Smooth muscle cell (in vitro differentiated cells): ENCODE results near the gene HMMR. TPM values are rescaled to one million over a fixed set of nuclear protein-coding genes. Genes with fewer than 3 reads are reported as not detected.
"Not testable (repeated sequence)": the region's sequence is repeated elsewhere in the genome, so short reads cannot be mapped to it uniquely, and the experiment has no call there.

Experiments used
- DNase-seq: peaks from one replicate; lab custom pipeline; 2025; ENCODE audit not compliant: unreplicated experiment; lab: John Stamatoyannopoulos, UW
- H2AFZ ChIP-seq: fragments of 200-600 bp; sonication (generic); 2 replicates; pipeline ENCODE4 v1.6.0; 2016; ENCODE audit warnings: antibody characterized with exemption, low read depth, mild to moderate bottlenecking
- H3F3A ChIP-seq: fragments of 200-600 bp; sonication (generic); 2 replicates; pipeline ENCODE4 v1.6.0; 2017; ENCODE audit warnings: antibody characterized with exemption, low read depth
- H3K27ac ChIP-seq: fragments of 200-600 bp; sonication (generic); 2 replicates; pipeline ENCODE4 v1.5.1; 2016; ENCODE audit warnings: low read depth, mild to moderate bottlenecking
- H3K27me3 ChIP-seq: fragments of 200-600 bp; sonication (generic); 2 replicates; pipeline ENCODE4 v1.6.1; 2016; ENCODE audit warnings: low read depth, mild to moderate bottlenecking
- H3K36me3 ChIP-seq: fragments of 200-600 bp; sonication (generic); 2 replicates; pipeline ENCODE4 v1.5.1; 2016; ENCODE audit warnings: low read depth
- H3K4me1 ChIP-seq: fragments of 200-600 bp; sonication (generic); 2 replicates; pipeline ENCODE4 v1.5.1; 2016; ENCODE audit warnings: low read depth
- H3K4me2 ChIP-seq: fragments of 200-600 bp; sonication (generic); 2 replicates; pipeline ENCODE4 v1.6.0; 2016; ENCODE audit warnings: mild to moderate bottlenecking
- H3K4me3 ChIP-seq: fragments of 200-600 bp; sonication (generic); 2 replicates; pipeline ENCODE4 v1.5.1; 2016; ENCODE audit warnings: mild to moderate bottlenecking
- H3K79me2 ChIP-seq: fragments of 200-600 bp; sonication (generic); 2 replicates; pipeline ENCODE4 v1.6.0; 2016; ENCODE audit warnings: low read depth, mild to moderate bottlenecking
- H3K9ac ChIP-seq: fragments of 200-600 bp; sonication (generic); 2 replicates; pipeline ENCODE4 v1.6.0; 2016; ENCODE audit warnings: low read depth
- H3K9me3 ChIP-seq: fragments of 200-600 bp; sonication (generic); replicated peaks from 2 replicates; pipeline ENCODE4 v1.5.1; 2016; ENCODE audit warnings: low read depth
- H4K20me1 ChIP-seq: fragments of 200-600 bp; sonication (generic); 2 replicates; pipeline ENCODE4 v1.6.0; 2016; ENCODE audit warnings: low read depth
- WGBS: methylation state at CpG from one replicate; pipeline ENCODE4 v1.1.7; 2016; ENCODE audit warnings: low lambda C conversion rate; 5-methylcytosine and 5-hydroxymethylcytosine counted together
- polyA plus RNA-seq: library from polyadenylated mRNA; unstranded; fragments of >200 nt; fragmentation: Nextera tagmentation; extraction: Ambion mirVana; gene quantifications from 2 replicates; pipeline ENCODE4 v1.2.1, GENCODE V29; 2016
- total RNA-seq: library from RNA; depleted of rRNA; stranded (reverse); fragments of >200 nt; gene quantifications from 2 replicates; pipeline ENCODE4 v1.2.3, GENCODE V29; 2014
- TF ChIP-seq, protein P1 (sequence below): fragments of 200-600 bp; sonication (generic); IDR thresholded peaks from 2 replicates; pipeline ENCODE4 v1.5.1; 2017; ENCODE audit warnings: borderline replicate concordance, mild to moderate bottlenecking, antibody characterized with exemption; ENCODE audit not compliant: insufficient read depth, poor library complexity, severe bottlenecking

Gene HMMR, protein sequence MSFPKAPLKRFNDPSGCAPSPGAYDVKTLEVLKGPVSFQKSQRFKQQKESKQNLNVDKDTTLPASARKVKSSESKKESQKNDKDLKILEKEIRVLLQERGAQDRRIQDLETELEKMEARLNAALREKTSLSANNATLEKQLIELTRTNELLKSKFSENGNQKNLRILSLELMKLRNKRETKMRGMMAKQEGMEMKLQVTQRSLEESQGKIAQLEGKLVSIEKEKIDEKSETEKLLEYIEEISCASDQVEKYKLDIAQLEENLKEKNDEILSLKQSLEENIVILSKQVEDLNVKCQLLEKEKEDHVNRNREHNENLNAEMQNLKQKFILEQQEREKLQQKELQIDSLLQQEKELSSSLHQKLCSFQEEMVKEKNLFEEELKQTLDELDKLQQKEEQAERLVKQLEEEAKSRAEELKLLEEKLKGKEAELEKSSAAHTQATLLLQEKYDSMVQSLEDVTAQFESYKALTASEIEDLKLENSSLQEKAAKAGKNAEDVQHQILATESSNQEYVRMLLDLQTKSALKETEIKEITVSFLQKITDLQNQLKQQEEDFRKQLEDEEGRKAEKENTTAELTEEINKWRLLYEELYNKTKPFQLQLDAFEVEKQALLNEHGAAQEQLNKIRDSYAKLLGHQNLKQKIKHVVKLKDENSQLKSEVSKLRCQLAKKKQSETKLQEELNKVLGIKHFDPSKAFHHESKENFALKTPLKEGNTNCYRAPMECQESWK
- 6.4 and 10.4 TPM in 2 replicates for total RNA-seq
- polyA plus RNA-seq, result 5.3 and 6.1 TPM in 2 replicates

DNA sequence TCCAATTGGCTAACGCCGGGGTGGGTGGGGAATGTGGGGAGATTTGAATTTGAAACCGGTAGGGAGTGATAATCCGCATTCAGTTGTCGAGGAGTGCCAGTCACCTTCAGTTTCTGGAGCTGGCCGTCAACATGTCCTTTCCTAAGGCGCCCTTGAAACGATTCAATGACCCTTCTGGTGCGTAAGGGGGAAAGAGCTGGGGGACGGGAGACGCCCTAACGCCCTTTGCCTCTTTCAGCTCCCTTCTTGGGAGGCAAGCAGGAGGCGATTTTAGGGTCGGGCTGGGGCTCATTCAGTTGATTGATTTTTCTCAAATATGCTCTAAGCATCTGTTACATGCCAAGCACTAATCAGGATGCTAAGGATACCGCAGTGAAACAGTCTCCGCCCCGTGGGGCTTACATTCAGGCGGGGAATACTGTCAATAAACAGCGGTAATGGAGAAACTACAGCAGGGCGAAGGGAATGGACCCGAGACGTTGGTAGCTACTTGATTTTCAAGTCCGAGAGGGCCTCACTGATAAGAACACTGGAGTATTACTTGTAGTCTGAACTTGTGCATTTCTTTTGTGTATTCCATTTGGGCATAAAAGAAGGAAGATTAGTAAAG, at the start of gene HMMR:
TSS of gene HMMR (plus strand) at position 71 of the 610 bp plus-strand sequence. CDS start at position 132, 61 bp downstream.
- TF ChIP-seq, protein P1, sequence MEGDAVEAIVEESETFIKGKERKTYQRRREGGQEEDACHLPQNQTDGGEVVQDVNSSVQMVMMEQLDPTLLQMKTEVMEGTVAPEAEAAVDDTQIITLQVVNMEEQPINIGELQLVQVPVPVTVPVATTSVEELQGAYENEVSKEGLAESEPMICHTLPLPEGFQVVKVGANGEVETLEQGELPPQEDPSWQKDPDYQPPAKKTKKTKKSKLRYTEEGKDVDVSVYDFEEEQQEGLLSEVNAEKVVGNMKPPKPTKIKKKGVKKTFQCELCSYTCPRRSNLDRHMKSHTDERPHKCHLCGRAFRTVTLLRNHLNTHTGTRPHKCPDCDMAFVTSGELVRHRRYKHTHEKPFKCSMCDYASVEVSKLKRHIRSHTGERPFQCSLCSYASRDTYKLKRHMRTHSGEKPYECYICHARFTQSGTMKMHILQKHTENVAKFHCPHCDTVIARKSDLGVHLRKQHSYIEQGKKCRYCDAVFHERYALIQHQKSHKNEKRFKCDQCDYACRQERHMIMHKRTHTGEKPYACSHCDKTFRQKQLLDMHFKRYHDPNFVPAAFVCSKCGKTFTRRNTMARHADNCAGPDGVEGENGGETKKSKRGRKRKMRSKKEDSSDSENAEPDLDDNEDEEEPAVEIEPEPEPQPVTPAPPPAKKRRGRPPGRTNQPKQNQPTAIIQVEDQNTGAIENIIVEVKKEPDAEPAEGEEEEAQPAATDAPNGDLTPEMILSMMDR, result no peak
- under 1% methylated on average over 17 of the region's 23 CpGs for WGBS

DNA sequence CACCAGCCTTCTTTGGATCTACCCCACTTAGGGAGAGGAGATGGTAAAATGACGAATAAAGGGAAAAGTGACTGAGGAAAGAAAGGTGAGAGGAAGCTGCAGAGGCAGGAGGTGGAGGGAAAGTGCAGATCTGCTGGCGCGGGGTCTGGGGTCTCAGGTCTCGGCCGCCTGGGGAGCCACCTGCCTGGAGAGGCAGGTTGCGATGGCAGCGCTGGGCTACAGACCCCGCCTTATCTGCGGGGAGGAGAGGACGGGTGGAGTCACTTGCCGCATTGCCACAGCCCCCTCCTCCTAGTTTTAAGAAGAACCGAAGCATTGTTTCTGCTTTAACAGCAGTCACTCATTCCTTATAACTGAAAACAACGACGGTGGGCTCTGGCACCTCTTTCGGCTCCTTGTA, 44.8 kb upstream of the HMMR start:
- H3K4me1 ChIP-seq, H3K79me2 ChIP-seq, H3K27me3 ChIP-seq, H3K4me2 ChIP-seq, H3K4me3 ChIP-seq, H2AFZ ChIP-seq, DNase-seq, H4K20me1 ChIP-seq, H3K27ac ChIP-seq, H3K9me3 ChIP-seq, H3K9ac ChIP-seq, H3F3A ChIP-seq, H3K36me3 ChIP-seq: not testable (repeated sequence)
- WGBS, result 33% methylated on average over 15 of the region's 15 CpGs

More for the DNA sequence above, at the start of gene HMMR:
- peak within 1 kb of the TSS; percentile 72 for H3K4me3 ChIP-seq
- no peak for DNase-seq
- H3F3A ChIP-seq, result peaks cover 9% of the 10 kb centered on the region
- H3K9ac ChIP-seq, result peak within 1 kb of the TSS; percentile 95
- no peaks in the 10 kb centered on the region for H3K27me3 ChIP-seq
- H3K27ac ChIP-seq, result peak within 1 kb of the TSS; percentile 97
- peak within 1 kb of the TSS; percentile 97 for H3K4me2 ChIP-seq
- peak within 1 kb of the TSS; percentile 94 for H2AFZ ChIP-seq
- H3K4me1 ChIP-seq, result peaks cover 22% of the 10 kb centered on the region
- no peaks in the 10 kb centered on the region for H4K20me1 ChIP-seq
- H3K9me3 ChIP-seq, result no peaks in the 10 kb centered on the region
- no peaks in the 10 kb centered on the region for H3K36me3 ChIP-seq
- H3K79me2 ChIP-seq, result peaks cover 28% of the 10 kb centered on the region

DNA sequence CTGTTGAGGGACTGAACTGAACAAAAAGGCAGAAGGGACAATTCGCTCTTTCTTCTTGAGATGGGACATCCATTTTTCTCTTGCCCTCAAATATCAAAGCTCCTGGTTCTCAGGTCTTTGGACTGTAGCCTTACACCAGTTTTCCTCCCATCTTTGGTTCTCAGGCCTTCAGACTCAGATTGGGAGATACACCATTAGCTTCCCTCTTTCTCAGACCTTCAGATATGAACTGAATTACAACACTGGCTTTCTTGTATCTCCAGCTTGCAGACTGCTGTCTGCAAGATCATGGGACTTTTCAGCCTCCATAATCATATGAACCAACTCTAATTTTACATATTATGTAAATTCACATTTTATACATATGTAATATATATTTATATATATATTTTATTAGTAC, 35.6 kb upstream of the HMMR start:
- Histone ChIP-seq H3K9ac (no peak overlapping the region), H3K36me3 (no peaks in the 10 kb centered on the region), H4K20me1 (no peaks in the 10 kb centered on the region), H3K27me3 (no peaks in the 10 kb centered on the region), H3K9me3 (no peaks in the 10 kb centered on the region), H3K4me1 (no peaks in the 10 kb centered on the region), H3F3A (no peaks in the 10 kb centered on the region), H3K79me2 (no peaks in the 10 kb centered on the region), H3K27ac (no peak overlapping the region), H3K4me2 (no peak overlapping the region), H2AFZ (no peak overlapping the region), H3K4me3 (no peak overlapping the region)
- TF ChIP-seq, protein P1, result no peak
- DNase-seq, result no peak
- WGBS, result 100% methylated on average over 1 of the region's 1 CpG

DNA sequence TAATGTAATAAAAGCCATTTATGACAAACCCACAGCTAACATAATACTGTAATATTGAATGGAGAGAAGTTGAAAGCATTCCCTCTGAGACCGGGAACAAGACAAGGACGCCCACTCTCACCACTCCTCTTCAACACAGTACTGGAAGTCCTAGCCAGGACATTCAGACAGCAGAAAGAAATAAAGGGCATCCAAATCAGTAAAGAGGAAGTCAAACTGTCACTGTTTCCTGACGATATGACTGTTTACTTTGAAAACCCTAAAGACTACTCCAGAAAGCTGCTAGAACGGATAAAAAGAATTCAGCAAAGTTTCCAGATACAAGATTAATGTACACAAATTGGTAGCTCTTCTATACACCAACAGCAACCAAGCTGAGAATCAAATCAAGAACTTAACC, 34.3 kb upstream of the HMMR start:
- H4K20me1 ChIP-seq, H3K36me3 ChIP-seq, H3K4me1 ChIP-seq, H3K27ac ChIP-seq, DNase-seq, H3K4me3 ChIP-seq, H3K27me3 ChIP-seq, H3K9me3 ChIP-seq, H3K9ac ChIP-seq, H2AFZ ChIP-seq, H3K79me2 ChIP-seq, H3F3A ChIP-seq, H3K4me2 ChIP-seq: not testable (repeated sequence)
- 56% methylated on average over 4 of the region's 4 CpGs for WGBS
